Amniotic stem cell (primary cell): Measurements from ENCODE around the gene CBL.

Experiments
- DNase-seq: peaks from one replicate; lab custom pipeline; 2025; lab: John Stamatoyannopoulos, UW

Gene CBL

GRCh38 chr11:119347242-119347641, 141.1 kb downstream of the CBL start:
- DNase-seq: no peak

GRCh38 chr11:119347940-119348605, 141.9 kb downstream of the CBL start:
- no peak for DNase-seq

DNA sequence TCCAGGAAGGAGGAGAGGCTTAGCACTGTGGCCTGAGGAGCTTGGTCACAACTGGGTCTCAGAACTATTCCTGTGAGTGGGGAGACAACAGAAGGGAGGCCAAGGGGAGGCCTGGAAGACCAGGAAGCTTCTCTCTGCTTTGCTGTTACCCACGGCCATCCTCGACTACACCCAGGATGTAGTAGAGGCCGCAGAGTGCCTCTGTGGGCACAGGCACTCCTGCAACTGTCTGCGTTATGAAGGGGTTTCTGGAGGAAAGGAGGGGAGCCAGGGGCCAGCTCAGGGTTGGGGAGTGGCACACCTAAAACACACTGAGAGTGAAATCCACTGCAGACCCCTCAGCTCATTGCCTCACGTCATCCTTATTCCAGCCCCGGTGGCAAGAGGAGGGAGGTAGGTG, 144.2 kb downstream of the CBL start:
- no peak for DNase-seq

- no peak for DNase-seq
These were observed 145.1 kb downstream of the CBL start for GRCh38 chr11:119351232-119351631.

DNA sequence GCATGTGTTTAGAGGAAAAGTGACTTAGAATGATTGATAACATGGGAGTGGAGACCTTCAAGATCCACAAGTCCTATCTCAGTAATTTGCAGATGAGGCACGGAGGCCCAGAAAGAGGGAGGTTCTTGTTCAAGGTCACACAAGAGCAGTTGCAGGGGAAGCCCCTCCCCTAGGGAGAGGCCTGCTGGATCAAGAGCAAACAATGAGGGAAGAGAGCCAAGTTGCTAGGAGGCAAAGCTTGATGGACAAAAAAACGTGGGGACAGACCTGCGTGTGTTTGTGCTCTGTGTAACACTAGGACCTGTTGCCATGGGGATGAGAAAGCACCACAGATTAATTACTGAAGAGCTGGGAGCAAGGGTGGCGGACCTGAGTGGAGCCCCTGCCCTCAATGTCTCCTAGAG, 146.7 kb downstream of the CBL start:
- DNase-seq: no peak

- DNase-seq: no peak
These were observed 149.1 kb downstream of the CBL start for GRCh38 chr11:119355091-119355843.

DNA sequence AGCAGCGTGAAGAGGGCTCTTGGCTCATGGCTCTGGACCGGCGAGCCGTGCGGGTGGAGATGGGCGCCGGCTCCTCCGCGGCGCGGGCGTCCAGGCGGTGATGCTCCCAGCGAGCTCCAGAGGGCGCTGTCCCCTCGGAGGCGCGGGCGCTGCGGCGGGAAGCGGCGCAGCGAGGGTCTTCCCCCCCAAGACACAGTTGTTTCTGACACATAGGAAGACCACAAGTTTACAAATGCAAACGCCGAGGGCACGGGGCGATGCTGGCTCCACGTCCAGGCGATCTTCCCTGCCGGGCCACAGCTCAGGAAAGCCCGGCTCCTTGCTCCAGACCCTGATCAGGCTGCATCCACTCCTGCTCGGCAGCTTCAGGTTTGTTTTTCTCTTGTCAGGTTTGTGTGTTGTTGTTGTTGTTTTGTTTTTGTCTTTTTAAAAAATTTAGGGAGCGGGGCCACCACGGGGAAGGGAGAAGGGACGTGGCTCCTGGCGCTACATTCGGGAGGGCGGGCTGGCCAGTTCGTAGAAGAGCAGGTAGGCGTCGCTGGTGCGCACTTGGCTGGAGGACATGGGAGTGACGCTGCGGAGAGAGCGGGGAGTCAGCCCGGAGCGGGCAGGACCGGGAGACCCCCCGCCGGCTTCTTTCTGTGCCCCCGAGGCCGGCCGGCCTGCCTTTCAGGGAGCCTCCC, 150.4 kb downstream of the CBL start:
- DNase-seq: peak; percentile 56

DNA sequence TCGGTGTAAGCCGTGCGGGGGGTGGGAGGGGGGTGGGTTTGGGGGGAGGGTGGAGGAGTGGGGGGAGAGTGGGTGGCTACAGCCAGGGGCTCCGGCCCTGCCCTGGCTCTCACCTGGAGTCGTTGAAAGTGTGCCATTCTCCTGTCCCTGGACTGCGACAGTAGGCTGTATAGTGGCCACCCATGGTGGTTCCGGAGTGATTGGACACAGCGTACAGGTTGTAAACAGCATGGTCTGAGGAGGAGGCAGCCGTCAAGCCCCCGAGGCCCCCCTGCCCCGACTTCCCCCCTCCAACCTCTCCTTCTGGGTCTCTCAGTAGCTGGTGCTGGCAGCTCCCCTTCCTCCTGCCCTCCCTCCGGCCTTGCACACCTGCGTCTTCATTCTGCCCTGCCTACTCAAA, 150.9 kb downstream of the CBL start:
- DNase-seq: no peak
